Activated effector memory CD4-positive, alpha-beta T cell treated with Interleukin-2 at 50 U/mL for 16 hours (primary cell): Measurements from ENCODE around the gene CD99.
A peak's percentile ranks its signal among the peaks of the same experiment; 100 is the strongest.
"Not testable (repeated sequence)": the region's sequence is repeated elsewhere in the genome, so short reads cannot be mapped to it uniquely, and the experiment has no call there.

Experiments
- DNase-seq: peaks from one replicate; pipeline ENCODE4 v3.0.0-alpha.2; 2020

CD99 gene, protein sequence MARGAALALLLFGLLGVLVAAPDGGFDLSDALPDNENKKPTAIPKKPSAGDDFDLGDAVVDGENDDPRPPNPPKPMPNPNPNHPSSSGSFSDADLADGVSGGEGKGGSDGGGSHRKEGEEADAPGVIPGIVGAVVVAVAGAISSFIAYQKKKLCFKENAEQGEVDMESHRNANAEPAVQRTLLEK

DNA sequence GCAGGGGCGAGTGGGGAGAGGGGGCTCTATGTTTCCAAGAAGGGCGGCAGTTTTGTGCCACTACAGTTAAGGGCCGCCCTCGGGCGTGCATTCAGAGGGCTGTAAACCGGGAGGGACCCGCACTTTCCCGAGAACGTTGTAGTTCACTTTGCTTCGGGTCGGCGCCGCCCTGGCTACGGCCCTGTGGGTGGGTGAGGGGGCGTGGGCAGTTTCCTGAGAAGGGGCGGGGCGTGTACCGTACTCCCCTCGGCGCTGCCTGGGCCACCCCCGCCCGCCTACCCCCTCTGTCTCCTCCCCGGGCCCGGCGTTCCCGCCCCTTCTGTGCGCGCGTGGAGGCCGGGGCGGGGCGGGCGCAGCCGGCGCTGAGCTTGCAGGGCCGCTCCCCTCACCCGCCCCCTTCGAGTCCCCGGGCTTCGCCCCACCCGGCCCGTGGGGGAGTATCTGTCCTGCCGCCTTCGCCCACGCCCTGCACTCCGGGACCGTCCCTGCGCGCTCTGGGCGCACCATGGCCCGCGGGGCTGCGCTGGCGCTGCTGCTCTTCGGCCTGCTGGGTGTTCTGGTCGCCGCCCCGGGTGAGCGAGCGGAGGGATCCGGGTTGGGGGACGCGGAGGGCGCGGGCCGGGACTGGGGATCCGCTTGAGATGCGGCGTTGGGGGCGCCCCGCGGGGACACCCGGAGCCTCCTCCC, at the start of gene CD99:
Gene CD99, plus strand, starts transcription at position 440 of the 687 bp plus-strand sequence. Its CDS starts 66 bp downstream, at position 506.
- DNase-seq: peak; percentile 90

DNA sequence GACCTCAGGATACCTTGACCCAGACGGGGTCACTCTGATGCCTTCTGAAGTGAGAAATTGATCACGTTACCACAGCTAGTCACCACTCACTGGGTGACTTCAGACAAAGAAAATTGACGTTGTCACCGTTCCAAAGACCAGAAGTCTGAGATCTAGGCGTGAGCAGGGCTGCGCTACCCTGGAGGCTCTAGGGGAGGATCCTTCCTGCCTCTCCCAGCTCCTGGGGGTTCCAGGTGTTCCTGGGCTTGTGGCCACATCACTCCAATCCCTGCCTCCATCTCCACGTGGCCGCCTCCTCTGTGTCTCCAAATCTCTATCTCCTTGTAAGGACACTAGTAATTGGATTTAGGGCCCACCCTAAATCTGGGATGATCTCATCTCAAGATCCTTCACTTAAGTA, 48.9 kb upstream of the CD99 start:
- DNase-seq: no peak

DNA sequence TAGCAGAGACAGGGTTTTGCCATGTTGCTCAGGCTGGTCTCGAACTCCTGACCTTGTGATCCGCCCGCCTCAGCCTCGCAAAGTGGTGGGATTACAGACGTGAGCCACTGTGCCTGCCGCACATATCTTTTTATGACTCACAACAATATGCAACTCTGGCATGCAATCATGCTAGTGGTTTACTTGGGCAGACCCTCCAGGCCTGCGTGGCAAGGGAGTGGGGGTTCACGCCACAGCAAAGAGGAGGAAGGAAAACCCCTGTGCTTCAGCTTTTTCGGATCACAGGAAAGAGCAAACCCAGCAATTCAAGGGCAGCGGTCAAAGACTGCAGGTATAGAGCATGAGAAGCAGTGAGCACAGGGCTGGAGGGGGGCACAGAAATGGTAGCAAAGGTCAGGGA, 48.3 kb upstream of the CD99 start:
- DNase-seq: no peak

DNA sequence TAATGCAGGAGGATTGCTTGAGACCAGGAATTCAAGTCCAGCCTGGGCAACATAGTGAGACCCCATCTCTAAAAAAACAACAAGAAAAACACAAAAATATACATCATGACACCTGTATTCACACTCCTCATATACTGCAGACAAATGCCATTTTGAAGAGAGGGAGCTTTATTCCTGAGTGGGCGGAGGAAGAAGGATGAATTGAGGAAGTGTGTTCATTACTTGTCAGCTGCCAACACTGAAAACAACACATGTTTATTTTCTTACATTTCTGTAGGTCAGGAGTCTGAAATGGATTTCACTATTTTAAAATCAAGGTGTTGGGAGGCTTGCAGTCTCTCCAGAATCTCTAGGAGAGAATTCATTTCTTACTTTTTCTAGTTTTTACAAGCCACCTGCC, 47.2 kb upstream of the CD99 start:
- DNase-seq: no peak

DNA sequence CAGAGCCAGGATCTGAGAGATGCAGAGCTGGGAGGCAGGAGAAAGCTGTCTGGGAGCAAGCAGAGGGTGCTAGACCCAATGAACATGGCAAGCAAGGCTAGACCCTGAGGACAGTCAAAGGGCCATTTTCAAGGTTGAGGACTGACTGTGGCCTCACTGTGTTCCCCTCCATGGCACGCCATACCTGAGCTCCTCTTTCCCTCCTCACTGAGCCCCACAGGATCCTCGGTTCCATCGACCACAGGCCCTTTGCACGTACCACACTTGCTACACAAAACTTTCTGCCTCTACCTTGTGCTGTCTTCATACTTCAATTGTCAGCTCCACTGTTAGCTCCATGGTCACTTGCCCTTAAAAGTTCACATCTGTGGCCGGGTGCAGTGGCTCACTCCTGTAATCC, 45.5 kb upstream of the CD99 start:
- DNase-seq: no peak

DNA sequence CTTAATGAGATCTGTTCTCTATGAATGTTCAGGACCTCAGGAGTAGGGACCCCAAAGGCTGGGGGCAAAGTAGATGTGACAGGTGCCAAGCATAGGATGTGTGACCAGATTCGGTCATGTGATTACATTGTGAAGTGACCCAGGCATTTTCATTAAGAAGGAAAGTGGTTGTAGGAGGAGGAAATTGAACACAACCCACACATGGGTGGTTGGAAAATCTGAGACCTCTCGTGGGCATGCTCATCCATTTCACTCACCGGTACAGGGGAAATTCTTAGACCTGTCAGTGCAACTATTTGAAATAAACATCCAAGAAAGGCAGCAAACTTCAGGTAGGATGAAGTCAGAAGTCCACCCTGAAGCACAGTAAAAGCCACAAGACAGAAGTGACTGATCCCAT, 43.5 kb upstream of the CD99 start:
- no peak for DNase-seq

DNA sequence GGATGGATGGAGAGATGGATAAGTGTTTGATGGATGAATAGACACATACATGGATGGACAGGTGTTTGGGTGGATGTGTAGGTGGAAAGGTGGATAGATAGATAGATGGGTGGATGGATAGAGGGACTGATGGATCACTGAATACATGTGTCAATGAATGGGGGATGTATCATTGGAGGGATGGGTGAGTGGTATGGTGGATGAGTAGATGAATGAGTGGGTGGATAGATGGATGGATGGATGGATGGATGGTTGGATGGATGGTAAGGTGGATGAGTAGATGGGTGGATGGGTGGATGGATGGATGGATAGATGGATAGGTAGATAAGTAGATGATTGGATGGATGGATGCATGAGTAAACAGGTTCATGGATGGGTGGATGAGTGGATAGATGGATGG, 41.1 kb upstream of the CD99 start:
- no peak for DNase-seq

DNA sequence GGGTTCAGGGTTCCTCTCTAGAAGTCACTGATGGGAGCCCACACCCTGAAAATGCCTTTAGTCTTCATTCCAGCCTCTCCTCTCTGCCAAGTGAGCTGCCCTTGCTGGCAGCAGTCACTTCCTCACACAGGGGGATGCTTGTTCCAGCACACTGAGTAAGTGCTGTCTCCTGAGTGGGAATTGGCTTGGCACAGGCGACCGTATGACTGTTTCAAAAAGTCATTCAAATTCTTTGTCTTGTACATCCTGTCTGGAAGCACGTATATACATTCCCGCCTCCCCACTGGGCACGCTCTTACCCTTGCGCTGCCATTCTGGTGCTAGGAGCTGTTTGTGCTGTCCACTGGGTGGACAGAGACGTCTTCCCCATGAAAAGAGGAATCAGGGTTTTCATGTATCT, 40.2 kb upstream of the CD99 start:
- DNase-seq: no peak

DNA sequence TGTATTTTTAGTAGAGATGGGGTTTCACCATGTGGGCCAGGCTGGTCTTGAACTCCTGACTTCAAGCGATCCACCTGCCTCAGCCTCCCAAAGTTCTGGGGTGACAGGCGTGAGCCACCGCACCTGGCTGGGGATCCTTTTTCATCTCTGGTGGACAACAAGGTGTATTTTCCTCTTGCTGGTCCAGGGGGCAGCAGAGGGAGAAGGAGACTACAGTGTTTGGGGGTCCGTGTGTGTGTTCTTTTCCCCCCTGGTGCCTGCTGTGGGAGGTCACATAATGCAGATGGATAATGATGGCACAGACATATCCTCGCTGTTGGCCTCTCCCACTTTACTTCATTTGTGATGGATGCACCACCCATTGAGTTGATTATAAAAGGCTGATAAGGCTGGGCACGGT, 39.0 kb upstream of the CD99 start:
- no peak for DNase-seq

DNA sequence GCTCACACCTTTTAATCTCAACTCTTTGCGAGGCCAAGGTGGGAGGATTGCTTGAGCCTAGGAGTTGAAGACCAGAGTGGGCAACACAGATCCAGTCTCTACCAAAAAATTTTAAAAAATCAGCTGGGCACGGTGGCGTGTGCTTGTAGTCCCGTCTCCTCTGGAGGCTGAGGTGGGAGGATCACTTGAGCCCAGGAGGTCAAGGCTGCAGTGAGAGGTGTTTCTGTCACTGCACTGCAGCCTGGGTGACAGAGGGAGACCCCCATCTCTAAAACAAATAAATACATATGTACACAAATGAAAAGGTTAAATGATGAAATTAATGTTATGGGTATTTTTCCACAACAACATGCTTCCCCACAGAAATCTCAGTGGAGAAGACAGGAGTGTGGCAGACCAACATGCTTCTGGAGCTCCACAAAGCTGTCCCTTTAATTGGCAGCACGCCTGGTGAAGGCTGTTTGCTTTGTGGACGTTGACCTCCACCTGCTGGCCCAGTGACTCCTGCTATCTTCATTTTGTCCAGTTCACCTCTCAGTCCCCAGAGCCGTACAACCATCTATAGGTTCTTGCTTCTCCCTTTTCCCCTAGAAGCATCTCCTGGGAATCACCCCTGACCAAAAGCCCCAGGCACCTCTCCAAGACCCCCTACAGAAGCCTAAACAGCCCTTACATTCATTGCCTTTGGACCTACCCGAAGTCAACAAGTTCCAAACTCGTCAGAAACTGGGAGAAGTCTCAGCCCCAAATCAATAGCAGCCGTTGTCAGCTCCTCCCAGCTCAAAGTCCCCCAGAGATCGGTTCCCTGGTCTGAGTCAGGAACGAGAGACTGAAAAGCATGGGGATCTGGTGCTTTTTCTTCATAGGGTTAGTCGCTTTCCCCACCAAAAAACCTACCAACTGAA, 36.4 kb upstream of the CD99 start:
- DNase-seq: no peak

DNA sequence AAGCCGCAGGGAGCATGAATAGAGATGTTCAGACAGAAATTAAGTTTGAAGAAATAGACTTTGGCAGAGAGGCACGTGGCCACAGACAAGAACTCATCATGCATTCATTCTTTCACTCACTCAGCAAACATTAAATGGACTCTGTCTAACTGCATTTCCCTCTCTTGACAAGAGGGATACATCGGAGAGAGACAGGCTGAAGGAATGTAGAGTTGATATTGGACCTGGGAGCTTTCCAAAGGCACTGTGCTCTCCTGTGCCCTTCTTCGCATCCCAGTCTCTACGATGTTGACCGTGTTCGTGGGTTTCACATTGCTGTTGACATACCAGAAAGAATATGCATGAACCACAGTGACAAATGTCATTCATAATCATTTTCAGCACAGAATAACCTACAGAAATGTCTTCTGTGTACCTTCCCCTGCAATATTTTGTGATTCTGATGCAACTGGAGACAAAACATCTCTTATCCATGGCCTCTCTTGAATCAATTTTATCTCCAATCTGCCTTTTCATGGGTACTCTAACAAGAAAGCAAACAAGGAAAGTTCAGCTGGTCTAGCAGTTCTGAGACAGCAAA, 34.7 kb upstream of the CD99 start:
- DNase-seq: no peak

DNA sequence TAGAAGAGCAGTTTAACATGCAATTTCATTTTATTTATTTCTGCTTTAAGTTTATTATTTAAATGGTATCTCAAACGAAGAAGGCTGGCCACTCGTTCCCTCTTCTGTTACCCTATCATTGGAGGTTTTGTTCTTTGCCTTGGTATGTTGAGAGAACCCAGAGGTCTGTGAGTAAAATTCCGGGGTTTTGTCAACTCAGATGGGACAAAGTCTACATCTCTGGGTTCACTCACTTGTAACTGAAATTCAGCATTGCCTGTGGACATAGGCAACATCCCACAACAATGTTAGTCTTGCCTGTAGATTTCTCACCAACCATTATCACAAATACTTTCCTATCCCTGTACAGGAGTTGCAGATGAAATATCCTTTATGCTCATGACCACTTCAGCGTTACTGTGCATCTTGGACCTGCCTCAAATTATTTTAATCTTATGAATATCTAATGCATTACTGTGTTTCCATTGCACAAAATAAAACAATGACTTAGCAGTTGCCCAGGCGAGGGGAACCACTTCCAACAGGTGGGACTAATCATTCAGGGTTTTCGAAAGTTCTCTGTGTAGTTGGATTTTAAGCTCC, 33.5 kb upstream of the CD99 start:
- no peak for DNase-seq

DNA sequence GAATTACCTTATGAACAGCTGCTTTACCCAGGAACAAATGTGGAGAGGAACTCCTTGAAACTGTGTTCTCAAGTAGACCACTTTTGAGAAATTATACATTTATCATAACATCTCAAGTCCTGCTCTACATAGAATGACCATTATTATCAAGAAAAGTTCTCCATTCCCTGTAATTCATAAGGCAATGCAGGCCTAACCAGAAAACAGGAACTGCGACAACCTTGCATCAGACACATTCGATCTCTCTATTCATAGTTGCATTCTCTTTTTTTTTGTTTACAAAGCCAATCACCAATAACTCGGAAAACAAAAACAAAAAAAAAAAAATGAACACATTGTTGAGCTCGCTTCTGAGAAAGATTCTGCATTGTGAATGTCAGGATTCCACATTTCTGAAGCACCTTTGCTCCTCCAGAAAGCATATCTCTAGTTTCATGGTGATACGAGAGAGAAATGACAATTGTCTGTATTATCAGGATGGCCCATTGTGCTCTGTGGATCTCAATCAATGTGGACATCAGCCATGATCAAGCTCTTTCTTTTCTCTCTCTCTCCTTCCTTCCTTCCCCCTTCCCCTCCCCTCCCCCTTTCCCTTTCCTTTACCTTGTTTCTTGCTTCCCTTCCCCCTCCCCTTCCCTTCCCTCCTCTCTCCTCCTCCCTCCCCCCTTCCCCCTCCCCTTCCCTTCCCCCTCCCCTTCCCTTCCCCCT, 32.4 kb upstream of the CD99 start:
- no peak for DNase-seq

DNA sequence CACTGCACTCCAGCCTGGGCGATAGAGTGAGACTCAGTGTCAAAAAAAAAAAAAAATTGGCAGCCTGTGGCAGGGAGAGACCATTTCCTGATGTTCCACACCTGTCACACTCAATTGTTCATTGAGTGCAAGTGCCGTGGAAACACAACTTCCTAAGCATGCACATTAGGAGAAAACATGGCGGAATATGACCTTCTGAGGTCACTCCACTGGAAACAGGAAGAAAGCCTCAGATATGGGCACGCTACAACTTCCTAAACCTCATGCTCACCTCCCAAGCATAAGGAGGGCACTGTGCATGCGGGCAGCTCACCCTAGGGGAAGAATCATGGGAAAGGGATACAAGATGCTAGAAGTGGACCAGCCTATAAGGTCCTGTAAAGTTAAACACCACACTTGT, 28.5 kb upstream of the CD99 start:
- DNase-seq: no peak

DNA sequence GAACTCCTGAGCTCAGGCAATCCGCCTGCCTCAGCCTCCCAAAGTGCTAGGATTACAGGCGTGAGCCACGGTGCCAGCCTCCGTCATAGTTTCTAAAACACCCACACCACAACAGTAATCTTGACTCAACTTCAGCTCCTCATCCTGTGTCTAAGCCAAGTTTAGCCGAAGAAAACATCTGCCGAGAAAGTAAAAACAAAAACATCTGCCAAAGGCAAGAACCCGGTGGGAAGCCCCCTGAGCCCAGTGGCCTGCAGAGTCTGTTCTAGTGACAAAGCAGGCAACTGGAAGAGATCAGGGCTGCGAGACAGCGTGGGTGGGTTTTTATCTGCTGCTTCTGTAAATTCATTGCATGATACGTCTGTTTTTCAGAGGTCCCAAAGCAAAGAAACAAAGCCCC, 26.6 kb upstream of the CD99 start:
- DNase-seq: no peak

DNA sequence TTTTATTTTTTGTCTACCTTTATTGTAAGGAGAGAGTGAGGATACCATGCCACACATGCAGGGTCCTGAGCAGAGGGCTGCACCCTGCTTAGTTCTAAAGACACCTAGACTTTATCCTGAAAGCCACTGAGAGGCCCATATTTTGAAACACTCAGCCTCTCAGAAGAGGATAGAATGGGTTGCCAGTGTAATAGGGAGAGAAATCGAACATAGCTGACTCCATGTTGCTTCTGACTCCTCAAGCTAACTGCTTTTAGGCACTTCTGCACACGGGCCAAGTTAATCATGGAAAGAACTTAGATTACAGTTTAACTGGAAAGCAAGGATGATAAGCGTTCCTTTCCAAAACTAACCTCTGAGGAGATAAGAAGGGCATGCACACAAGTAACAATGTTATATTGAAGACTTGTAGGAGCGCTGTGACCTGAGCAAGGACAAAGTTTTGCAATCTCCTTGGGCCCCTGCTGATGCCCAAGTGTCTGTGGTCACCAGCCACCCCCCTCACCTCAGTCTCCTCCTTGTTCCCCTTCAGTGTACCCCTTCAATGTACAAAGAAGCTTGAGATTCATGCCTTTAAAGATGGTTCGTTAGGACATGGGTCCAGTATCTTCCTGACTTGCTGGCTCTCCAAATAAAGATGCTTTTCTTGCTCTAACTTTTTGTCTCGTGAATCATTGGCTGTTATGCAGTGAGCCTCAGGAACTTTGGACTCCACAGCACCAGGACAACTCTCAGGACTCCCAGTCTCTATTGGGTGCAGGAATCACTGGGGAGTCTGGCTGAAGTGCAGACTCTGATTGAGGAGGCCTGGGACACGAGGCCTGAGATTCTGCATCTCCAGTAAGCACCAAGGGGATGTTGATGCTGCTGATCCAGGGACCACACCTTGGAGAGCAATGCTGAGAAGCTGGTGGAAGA, 25.4 kb upstream of the CD99 start:
- DNase-seq: no peak

DNA sequence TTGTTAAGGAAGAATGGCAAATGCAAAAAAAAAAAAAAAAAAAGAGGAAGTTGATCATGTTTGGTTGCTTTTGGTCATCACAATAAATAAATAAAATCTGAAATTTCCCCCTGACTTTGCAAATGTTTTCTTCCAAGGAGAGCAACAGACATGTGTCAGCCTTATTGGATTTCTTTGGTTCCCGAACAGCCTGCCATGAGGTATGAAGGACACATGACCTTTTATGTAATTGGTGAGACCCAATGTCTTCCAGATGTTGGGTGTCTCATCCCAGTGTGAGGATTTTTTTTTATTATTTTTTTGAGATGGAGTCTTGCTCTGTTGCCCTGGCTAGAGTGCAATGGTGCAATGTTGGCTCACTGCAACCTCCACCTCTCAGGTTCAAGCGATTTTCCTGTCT, 24.6 kb upstream of the CD99 start:
- DNase-seq: no peak

DNA sequence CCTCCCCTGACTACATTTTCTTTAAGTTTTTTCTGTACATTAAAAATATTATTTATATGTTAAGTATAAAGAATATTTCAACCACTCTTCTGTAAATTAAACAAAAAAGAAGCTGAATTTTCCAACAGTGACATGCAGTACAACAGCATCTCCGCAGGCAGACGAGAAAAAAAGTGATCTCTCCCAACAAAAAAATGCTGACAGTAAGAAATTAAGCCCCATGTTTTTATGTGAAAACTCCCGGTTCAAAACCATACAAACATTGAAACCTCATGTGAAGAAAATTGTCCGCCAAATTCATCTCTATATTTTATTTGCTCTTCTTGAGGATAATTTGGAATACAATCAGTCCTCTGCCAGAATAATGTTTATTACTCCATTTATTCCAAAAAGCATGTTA, 20.1 kb upstream of the CD99 start:
- no peak for DNase-seq

DNA sequence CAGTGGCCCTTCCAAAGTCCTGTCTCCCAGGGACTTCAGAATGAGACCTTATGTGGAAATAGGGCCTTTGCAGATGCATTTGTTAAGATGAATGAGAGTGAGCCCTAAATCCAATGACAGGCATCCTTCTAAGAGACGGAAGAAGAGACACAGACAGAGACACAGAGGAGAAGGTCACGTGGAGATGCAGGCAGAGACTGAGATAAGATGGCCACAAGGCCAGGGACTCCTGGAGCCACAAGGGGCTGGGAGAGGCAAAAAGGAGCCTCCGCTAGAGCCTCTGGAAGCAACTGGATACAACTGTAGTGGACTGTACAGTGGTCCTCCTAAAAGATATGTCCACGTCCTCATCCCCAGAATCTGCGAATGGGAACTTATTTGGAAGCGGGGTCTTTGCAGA, 19.0 kb upstream of the CD99 start:
- DNase-seq: no peak

DNA sequence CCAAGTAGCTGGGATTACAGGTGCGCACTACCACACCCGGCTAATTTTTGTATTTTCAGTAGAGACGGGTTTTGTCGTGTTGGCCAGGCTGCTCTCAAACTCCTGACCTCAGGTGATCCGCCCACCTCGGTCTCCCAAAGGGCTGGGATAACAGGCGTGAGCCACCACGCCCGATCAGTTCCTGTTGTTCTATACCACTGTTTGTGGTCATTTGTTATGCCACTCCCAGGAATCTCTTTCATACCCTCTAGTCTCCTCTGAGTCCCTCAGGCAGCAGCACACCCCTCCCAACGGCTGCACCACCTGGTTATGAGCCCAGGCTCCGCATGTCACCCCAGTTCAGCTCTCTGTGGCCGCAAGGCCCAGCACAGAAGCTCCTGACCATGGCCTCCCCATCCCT, 17.5 kb upstream of the CD99 start:
- no peak for DNase-seq

DNA sequence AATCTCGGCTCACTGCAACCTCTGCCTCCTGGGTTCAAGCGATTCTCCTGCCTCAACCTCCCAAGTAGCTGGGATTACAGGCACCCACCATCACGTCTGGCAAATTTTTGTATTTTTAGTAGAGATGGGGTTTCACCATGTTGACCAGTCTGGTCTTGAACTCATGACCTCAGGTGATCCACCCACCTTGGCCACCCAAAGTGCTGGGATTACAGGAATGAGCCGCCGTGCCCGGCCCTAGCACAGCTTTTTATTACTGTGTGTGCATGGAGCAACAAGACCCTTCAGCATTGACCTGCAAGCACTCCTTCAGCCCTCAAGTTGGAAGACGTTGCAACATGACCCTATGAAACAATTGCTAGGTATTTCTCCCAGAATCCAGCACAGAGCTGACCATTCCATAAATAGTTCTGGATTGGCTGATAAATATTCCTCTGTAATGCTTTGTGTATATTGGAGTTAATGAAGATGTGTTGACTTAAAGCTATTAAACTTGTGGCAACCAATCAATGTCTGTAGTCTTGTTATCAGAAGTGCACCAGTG, 15.4 kb upstream of the CD99 start:
- not testable (repeated sequence) for DNase-seq
